Ureter (tissue), 1 donor: ENCODE results near the gene SBK2. TPM values are rescaled to one million over a fixed set of nuclear protein-coding genes. Genes with fewer than 3 reads are reported as not detected.
"Not testable (repeated sequence)": the region's sequence is repeated elsewhere in the genome, so short reads cannot be mapped to it uniquely, and the experiment has no call there.

Source experiments
- DNase-seq: peaks from one replicate; pipeline ENCODE4 v3.0.0-alpha.2; 2020; ENCODE audit warnings: low spot score
- total RNA-seq: library from RNA; stranded (reverse); gene quantifications from one replicate; pipeline ENCODE4 v1.2.4, GENCODE V29; 2023
- donor health status: DM: yes; HTN: yes; CAD: no.

The SBK2 gene
- total RNA-seq: not detected

GRCh38 chr19:55536951-55537740 lies at the start of gene SBK2:
Gene SBK2, minus strand, starts transcription at chr19:55537133. Its CDS starts 839 bp downstream, at chr19:55536294.
- no peak for DNase-seq

GRCh38 chr19:55585658-55586339 lies 48.9 kb upstream of the SBK2 start:
- peak; percentile 78 for DNase-seq

- no peak for DNase-seq
Observed at GRCh38 chr19:55584871-55585270, 47.9 kb upstream of the SBK2 start.

DNA sequence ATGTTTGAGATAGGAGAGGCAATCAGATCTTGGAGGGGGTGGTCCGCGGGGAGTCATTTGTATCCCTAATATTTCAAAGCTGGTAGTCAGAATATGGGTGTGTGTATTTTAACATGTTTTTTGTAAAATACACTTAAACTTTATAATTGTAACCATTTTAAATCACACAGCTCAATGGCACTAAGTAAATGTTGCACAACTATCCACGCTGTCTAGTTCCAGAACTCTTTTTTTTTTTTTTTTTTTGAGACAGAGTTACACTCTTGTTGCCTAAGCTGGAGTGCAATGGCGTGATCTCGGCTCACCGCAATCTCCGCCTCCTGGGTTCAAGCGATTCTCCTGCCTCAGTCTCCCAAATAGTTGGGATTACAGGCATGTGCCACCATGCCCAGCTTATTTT lies 47.0 kb upstream of the SBK2 start:
- DNase-seq: not testable (repeated sequence)

GRCh38 chr19:55582284-55582683 lies 45.4 kb upstream of the SBK2 start:
- DNase-seq: not testable (repeated sequence)

- DNase-seq: no peak
Observed at GRCh38 chr19:55581823-55582223, 44.9 kb upstream of the SBK2 start.

DNA sequence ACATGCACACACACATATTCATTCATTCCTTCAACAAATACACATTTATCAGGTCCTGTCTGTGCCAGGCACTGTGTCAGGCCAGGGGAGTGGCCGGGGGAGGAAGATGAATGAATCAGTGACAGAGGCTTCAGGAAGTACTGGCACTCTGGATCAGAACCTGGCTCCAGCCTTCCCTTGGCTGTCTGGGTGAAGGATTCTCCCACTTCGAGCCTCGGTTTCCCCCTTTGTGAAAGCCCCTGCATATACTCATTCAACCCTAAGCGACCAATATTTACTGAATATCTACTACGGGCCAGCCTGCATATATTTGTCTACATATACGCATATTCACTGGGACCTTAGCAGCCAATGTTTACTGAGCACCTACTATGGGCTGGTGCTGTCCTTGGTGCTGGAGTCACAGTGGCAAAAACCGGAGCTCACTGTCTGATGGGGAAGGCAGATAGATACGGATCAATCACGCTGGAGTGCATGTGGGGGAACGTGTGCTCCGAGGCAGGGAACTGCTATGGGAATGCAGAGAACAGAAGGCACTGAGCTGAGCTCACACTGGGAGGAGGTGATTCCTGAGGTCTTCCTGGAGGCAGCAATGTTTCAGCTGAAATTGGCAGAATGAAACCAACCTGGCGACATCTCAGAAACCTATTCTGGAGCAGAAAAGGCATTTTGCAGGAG lies 44.4 kb upstream of the SBK2 start:
- no peak for DNase-seq

GRCh38 chr19:55580628-55581144 lies 43.8 kb upstream of the SBK2 start, which contains the start of gene ZNF579:
Gene ZNF579, minus strand, starts transcription at chr19:55580848. Its CDS starts 1,209 bp downstream, at chr19:55579639.
- DNase-seq: peak; percentile 92

GRCh38 chr19:55579766-55580621 lies 43.1 kb upstream of the SBK2 start:
- DNase-seq: no peak

GRCh38 chr19:55578761-55579747 lies 42.1 kb upstream of the SBK2 start:
- DNase-seq: no peak

- no peak for DNase-seq
Observed at GRCh38 chr19:55578031-55578760, 41.3 kb upstream of the SBK2 start.

- no peak for DNase-seq
Observed at GRCh38 chr19:55576746-55577145, 39.8 kb upstream of the SBK2 start.

GRCh38 chr19:55573929-55574328 lies 37.0 kb upstream of the SBK2 start:
- DNase-seq: not testable (repeated sequence)

- not testable (repeated sequence) for DNase-seq
Observed at GRCh38 chr19:55569477-55569876, 32.5 kb upstream of the SBK2 start.

DNA sequence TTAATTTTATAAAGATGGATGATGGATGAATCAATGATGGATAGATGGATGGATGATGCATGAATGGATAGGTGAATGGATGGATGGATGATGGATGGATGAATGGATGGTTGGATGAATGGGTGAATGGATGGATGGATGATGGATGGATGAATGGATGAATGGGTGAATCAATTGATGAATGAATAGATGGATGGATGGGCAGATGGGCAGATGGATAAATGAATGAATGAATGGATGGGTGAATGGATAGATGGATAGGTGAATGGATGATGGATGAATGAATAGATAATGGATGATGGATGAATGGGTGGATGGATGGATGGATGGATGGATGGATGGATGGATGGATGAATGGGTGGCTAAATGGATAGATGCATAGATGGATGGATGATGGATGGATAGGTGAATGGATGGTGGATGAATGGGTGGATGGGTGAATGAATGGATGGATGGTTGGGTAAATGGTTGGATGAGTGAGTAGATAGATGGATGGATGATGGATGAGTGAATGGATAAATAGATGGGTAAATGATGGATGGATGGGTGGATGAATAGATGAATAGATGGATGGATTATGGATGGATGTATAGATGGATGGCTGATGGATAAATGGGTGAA lies 30.9 kb upstream of the SBK2 start:
- no peak for DNase-seq

- no peak for DNase-seq
Observed at GRCh38 chr19:55566823-55567222, 29.9 kb upstream of the SBK2 start.

- DNase-seq: no peak
Observed at GRCh38 chr19:55563261-55563690, 26.3 kb upstream of the SBK2 start.

DNA sequence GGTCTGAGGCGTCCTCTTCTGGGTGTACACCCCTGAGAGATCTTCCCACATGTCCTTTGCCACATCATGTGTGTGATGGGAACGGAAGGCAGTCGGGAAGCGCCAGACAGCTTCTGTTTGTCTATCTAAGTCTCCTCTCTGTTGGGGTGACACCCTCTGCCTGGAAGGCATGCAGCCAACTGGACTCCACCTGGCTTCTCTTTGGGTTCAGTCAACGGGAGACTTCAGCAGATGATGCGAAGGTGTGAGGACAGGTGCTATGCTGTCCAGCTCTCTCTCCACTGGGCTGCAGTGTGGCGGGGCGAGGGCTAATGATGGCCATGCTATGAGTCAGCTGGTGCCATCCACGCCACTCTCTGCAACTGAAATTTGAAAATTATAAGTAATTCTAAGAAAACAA lies 22.8 kb upstream of the SBK2 start:
- DNase-seq: no peak

GRCh38 chr19:55554741-55555152 lies 17.8 kb upstream of the SBK2 start:
- no peak for DNase-seq
